ENCODE measurements around the gene CYSTM1. TPM values are rescaled to one million over a fixed set of nuclear protein-coding genes. Genes with fewer than 3 reads are reported as not detected.

CYSTM1 gene
- total and polyA plus RNA-seq, 2 of the 8 experiments (the other 6 are each of a cell fraction or from before 2014, with no cell fraction given): 25.0 to 47.8 TPM

GRCh38 chr5:140207250-140207964 is 32.4 kb downstream of the CYSTM1 start:
- Histone ChIP-seq H2BK5ac (ENCODE audit: low read depth, low read length) (no peak overlapping the region), H2AFZ (ENCODE audit: low read length) (no peak overlapping the region), H2BK12ac (ENCODE audit: low read depth, low read length) (no peak overlapping the region), H3K79me2 (ENCODE audit: control insufficient read depth in 1 of 2, insufficient read depth in 2 of 2, low read length in 2 of 2) (no peaks in the 10 kb centered on the region), H3K4me3 (ENCODE audit: extremely low read depth in 1 of 4, insufficient read depth in 2 of 4, low read depth in 3 of 4, low read length in 4 of 4) (no peak overlapping the region), H3K4ac (replicated peaks; ENCODE audit: insufficient read length, low read depth, low read length) (no peak overlapping the region), H3K79me1 (ENCODE audit: low read depth, low read length) (no peaks in the 10 kb centered on the region), H2AK5ac (ENCODE audit: low read depth, low read length) (no peak overlapping the region), H3K23ac (ENCODE audit: insufficient read length) (no peak overlapping the region), H3K4me1 (replicated peaks in 1 of 4; ENCODE audit: control insufficient read depth in 3 of 4, insufficient read depth in 4 of 4, low read length in 3 of 4) (peaks cover 0 to 5% (median 4%) of the 10 kb centered on the region in 4 experiments; a peak in 5 of 7 replicates), H3K27me3 (replicated peaks in 1 of 4; ENCODE audit: control insufficient read depth in 3 of 4, extremely low read depth in 1 of 4, insufficient read depth in 3 of 4, low read length in 3 of 4) (no peaks in the 10 kb centered on the region), H4K20me1 (replicated peaks in 1 of 2; ENCODE audit: control insufficient read depth in 1 of 2, insufficient read depth in 2 of 2, low read length in 2 of 2) (no peaks in the 10 kb centered on the region), H2BK15ac (ENCODE audit: low read length) (no peak overlapping the region), H3K18ac (ENCODE audit: extremely low read depth, low read length) (no peak overlapping the region), H3K36me3 (ENCODE audit: control insufficient read depth in 2 of 4, insufficient read depth in 4 of 4, low read length in 3 of 4) (no peaks in the 10 kb centered on the region), H3K9ac (replicated peaks in 1 of 4; ENCODE audit: extremely low read depth in 1 of 4, low read depth in 3 of 4, low read length in 3 of 4) (no peak overlapping the region), H3K23me2 (ENCODE audit: low read depth, low read length) (no peaks in the 10 kb centered on the region), H3K9me3 (ENCODE audit: insufficient read depth in 2 of 2, low read depth in 1 of 2, low read length in 1 of 2) (no peaks in the 10 kb centered on the region), H4K91ac (replicated peaks; ENCODE audit: insufficient read length, low read length) (no peak overlapping the region), H4K5ac (ENCODE audit: insufficient read length, low read depth, low read length) (no peak overlapping the region), H3K56ac (replicated peaks; ENCODE audit: insufficient read length, low read depth, low read length) (no peak overlapping the region), H3K4me2 (ENCODE audit: insufficient read depth in 1 of 2, low read depth in 2 of 2, low read length in 2 of 2) (no peak overlapping the region), H2BK120ac (replicated peaks; ENCODE audit: low read depth, low read length) (no peak overlapping the region), H2BK20ac (ENCODE audit: low read length) (no peak overlapping the region), H3K14ac (ENCODE audit: insufficient read length) (no peak overlapping the region), H3K27ac (ENCODE audit: low read depth, low read length) (no peak overlapping the region), H4K8ac (ENCODE audit: extremely low read depth, insufficient read depth, low read length) (no peak overlapping the region)
- no peak for FAIRE-seq
- ChIA-PET POLR2A (ENCODE audit: partially characterized antibody) (no interaction called here), CTCF (ENCODE audit: partially characterized antibody) (interaction anchor here (1.2 to 2.7 kb wide), 12 partner anchors 10 to 151 kb away, joined by 3 to 55 read pairs (median 10); no protein-coding TSS in a partner anchor)
- DNase-seq (ENCODE audit: low read depth in 1 of 2, low spot score in 2 of 2): no peak
- WGBS, 2 experiments (ENCODE audit: extremely low coverage in 1 of 2, insufficient coverage in 1 of 2, insufficient read length in 1 of 2, insufficient replicate concordance in 2 of 2, low coverage in 1 of 2, low lambda C conversion rate in 2 of 2, missing lambda C conversion rate in 1 of 2): 93% methylated on average over 2 of the region's 2 CpGs; no CpG with 5 or more reads in 1 of the 2 experiments
- no peak for TF ChIP-seq SIRT6 (IDR thresholded peaks at IDR 0.05; ENCODE audit: low read length)
- no peak for TF ChIP-seq CEBPB (IDR thresholded peaks at IDR 0.05; ENCODE audit: low read depth, low read length)
- no peak for TF ChIP-seq CBX8 (IDR thresholded peaks at IDR 0.05; ENCODE audit: borderline replicate concordance, low read depth, low read length)
- TF ChIP-seq POLR2A (IDR thresholded peaks at IDR 0.05; ENCODE audit: control extremely low read depth in 1 of 2, low read depth in 2 of 2, low read length in 2 of 2): no peak
- TF ChIP-seq SP1 (IDR thresholded peaks at IDR 0.05; ENCODE audit: low read depth, low read length): no peak
- no peak for TF ChIP-seq BRCA1 (IDR thresholded peaks at IDR 0.05; ENCODE audit: low read depth, low read length)
- no peak for TF ChIP-seq YY1 (IDR thresholded peaks at IDR 0.05; ENCODE audit: low read depth, low read length)
- no peak for TF ChIP-seq MAFK (IDR thresholded peaks at IDR 0.05; ENCODE audit: low read depth, low read length)
- no peak for TF ChIP-seq PHF8 (conservative IDR thresholded peaks at IDR 0.05; ENCODE audit: low read depth, low read length)
- no peak for TF ChIP-seq TCF12 (IDR thresholded peaks at IDR 0.05; ENCODE audit: low read depth, low read length)
- no peak for TF ChIP-seq GABPA (IDR thresholded peaks at IDR 0.05; ENCODE audit: borderline replicate concordance, insufficient read depth, low read length)
- TF ChIP-seq SP4 (IDR thresholded peaks at IDR 0.05; ENCODE audit: low read length): no peak
- no peak for TF ChIP-seq EZH2 (IDR thresholded peaks at IDR 0.05; ENCODE audit: low read depth, low read length, severe bottlenecking)
- no peak for TF ChIP-seq BACH1 (IDR thresholded peaks at IDR 0.05; ENCODE audit: low read length)

Measured in H1 (cell line).